ENCODE measurements around the gene CNIH3.
"Not testable (repeated sequence)": the region's sequence is repeated elsewhere in the genome, so short reads cannot be mapped to it uniquely, and the experiment has no call there.

Gene CNIH3

GRCh38 chr1:224689374-224689773 is 73.3 kb downstream of the CNIH3 start:
- no peak for DNase-seq (ENCODE audit: low spot score)

- DNase-seq (ENCODE audit: low spot score), result no peak
Observed at GRCh38 chr1:224690576-224690975, 74.5 kb downstream of the CNIH3 start.

DNA sequence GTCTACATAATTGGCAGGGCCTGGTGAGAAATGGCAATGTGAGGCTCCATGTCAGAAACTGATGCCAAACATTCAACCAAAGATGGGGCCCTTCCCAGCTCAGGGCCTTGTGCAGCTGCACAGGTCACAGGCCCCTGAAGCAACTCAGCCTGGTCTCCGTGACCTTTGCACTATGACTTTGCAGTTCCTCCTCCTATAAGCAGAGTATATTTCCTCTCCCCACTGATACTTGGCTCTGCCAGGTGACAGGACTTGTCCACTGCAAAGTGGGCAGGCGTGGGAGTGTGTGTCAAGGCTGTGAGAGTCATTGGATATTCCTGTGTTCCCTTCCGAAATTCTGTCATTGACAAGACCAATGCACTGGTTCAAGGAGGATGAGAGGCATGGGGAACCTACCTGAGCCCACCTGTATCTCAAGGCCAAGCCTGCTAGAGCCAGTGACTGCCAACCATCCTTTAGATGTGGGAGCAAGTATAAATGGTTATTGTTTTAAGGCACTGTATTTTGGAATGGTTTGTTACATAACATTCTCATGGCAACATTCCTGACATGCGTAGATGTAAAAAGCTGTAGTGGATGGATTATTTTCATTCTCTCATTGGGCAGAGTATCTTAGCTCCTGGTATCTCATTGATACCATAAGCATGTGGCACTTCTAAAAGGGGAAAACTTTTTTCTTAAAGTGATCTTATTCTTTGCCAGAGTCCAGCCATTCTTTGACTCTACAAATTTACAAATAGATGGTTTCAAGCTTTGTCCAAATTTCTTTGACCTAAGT is 75.2 kb downstream of the CNIH3 start:
- no peak for DNase-seq (ENCODE audit: low spot score)

DNA sequence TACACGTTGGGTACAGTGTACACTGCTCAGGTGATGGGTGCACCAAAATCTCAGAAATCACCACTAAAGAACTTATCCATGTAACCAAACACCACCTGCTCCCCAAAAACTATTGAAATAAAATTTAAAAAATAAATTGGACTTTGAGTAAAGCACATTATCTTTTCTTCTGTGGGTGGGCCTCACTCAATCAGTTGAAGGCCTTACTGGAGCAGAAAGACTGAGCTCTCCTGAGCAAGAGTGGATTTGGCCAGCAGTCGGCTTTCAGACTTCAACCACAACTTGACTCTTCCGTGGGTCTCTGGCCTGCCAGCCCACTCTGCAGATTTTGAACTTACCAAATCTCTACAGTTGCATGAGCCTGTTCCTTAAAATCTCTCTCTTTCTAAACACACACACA is 78.9 kb downstream of the CNIH3 start:
- no peak for DNase-seq (ENCODE audit: low spot score)

DNA sequence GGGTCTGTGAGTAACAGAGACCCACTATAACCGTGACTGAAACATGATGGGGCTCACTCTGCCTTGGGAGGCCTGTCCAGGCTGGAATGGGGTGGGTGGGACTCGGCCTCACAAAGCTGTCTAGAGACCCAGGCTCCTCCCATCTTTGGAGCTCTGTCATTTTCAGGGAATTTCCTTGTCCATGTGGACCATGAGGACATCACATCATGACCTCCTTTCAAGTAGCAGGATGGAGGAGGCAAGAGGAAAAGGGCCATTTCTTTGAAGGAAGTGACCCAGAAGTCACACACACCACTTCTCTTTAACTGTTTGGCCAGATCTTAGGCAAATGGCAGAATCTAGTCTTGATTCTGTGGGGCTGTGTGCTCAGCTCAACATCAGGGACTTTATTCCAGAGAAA is 79.9 kb downstream of the CNIH3 start:
- no peak for DNase-seq (ENCODE audit: low spot score)

- peak; percentile 56 for DNase-seq (ENCODE audit: low spot score)
Observed at GRCh38 chr1:224696891-224697765, 81.0 kb downstream of the CNIH3 start.

DNA sequence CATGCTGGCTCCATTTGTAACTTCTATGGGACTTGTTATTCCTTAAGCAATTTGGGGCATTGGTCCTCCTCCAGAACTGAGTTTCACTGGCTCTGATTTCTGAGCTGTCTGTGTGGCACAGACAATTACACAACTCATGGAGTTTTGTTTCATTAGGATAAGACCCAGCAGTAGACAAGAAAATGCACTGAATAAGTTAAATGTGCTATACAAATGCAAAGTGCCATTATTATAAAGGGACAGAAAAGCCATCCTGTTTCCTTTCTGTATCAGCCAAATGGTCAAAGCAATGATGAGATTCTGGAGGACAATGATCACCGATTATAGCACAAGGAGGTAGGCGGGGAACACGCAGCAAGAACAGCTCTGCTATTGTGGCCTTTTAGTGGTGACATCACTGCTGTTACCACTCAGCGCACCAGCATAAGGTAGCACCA is 81.9 kb downstream of the CNIH3 start:
- no peak for DNase-seq (ENCODE audit: low spot score)

DNA sequence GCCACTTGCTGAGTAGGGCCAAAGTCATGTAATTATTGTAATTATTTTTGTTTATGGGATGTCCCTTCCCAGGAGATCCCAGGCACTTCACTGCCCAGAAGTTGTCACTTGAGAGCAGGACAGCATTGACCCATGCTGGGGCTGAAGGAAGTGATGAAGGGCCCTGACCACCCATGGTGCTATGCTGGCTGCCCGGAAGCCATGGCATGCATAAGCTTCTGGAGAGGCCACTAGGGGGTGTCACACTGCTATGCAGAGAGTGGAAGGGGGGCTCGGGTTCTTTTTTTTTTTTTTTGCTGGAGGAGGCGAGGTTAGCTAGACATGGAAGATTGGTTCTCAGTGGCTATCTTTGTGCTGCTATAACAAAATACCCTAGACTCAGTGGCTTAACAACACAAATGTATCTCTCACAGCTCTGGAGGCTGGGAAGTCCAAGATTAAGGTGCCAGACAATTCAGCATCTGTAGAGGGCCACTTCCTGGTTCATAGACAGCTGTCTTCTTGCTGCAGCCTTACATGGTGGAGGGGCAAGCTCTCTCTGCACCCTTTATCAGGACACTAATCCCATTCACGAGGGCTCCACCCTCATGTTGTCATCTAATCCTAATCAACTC is 84.9 kb downstream of the CNIH3 start:
- peak; percentile 5 for DNase-seq (ENCODE audit: low spot score)

GRCh38 chr1:224703702-224704101 is 87.6 kb downstream of the CNIH3 start:
- DNase-seq (ENCODE audit: low spot score), result no peak

GRCh38 chr1:224704107-224704735 is 88.1 kb downstream of the CNIH3 start:
- DNase-seq (ENCODE audit: low spot score), result no peak

- DNase-seq (ENCODE audit: low spot score), result no peak
Observed at GRCh38 chr1:224705578-224705977, 89.5 kb downstream of the CNIH3 start.

GRCh38 chr1:224707843-224708725 is 92.0 kb downstream of the CNIH3 start:
- peak; percentile 59 for DNase-seq (ENCODE audit: low spot score)

DNA sequence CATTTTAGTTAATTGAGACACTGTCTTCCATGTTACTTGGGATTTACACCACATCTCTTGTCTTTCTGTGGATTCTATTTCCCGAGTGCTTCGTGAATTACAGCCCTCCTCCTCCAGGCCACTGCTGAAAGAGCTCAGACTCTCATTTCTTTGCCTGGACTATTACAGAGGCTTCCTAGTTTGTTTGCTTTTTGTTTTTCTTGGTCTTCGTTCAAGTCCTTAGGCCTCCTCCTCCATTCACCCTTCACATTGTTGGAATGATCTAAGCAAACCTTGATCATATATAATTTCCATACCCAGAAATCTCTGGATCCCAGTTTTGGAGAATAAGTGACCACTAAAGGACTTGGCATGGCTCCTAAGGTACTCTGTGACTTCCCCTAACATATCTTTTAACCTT is 94.1 kb downstream of the CNIH3 start:
- no peak for DNase-seq (ENCODE audit: low spot score)

GRCh38 chr1:224711231-224711756 is 95.2 kb downstream of the CNIH3 start:
- not testable (repeated sequence) for DNase-seq (ENCODE audit: low spot score)

DNA sequence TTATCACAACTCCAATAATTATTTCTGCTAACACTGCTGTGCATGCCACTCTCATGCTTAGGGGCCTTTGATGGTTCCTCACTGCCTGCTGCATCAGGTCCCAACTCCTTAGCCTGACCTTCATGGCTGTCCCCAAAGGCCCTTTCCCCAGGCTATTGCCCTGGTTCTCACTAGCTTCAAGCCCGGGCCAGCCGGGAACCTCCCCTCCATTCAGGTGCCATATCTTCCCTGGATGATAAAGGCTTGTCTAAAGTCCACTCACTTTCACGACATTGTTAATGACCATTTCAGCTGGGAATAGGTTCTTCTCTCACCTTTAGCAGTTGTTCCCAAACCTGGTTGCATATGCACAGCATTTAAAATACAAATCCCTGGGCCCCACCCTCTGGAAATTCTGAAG is 95.8 kb downstream of the CNIH3 start:
- no peak for DNase-seq (ENCODE audit: low spot score)

GRCh38 chr1:224713228-224713627 is 97.1 kb downstream of the CNIH3 start:
- DNase-seq (ENCODE audit: low spot score), result no peak

- DNase-seq (ENCODE audit: low spot score), result no peak
Observed at GRCh38 chr1:224714553-224714952, 98.4 kb downstream of the CNIH3 start.

GRCh38 chr1:224718470-224719053 is 102.4 kb downstream of the CNIH3 start:
- no peak for DNase-seq (ENCODE audit: low spot score)

DNA sequence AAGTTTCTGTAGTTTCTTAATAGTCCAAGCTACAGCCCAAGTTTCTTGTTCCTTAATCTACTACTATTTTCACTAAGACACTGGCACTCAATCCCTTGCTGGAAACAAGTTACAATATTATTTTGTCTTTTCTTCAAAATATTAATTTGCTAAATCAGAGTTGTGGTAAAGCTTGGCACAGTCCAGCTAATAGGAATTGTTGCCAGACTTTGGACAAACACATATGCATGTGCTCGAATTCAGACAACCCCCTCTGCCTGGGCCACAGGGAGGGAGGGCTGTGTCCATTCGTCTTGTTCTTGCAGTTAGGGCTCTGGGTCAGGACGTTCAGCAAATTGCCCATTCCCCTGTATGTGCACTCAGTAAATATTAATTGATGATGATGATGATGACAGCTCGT is 103.6 kb downstream of the CNIH3 start:
- no peak for DNase-seq (ENCODE audit: low spot score)

- DNase-seq (ENCODE audit: low spot score), result no peak
Observed at GRCh38 chr1:224720216-224720615, 104.1 kb downstream of the CNIH3 start.

DNA sequence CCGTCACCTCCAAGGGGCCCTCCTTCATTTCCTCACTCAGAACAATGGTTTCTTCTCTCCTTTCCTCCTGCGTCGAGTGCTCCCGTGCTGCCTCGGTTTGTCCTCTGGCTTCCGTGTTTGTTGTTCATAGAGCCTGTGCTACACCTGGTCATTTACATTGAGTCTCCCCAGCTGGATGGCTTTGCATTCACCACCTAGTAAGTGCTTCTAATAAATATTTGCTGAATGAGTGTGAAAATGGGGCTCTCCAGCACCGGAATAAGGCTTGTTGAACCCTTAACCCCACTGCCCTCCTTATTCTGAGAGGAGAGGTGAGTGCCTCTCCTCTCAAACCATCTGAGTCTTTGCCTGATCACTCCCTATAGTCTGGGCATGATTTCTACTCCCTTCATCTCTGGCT is 104.9 kb downstream of the CNIH3 start:
- no peak for DNase-seq (ENCODE audit: low spot score)
